Esophagus squamous epithelium (tissue), 5 donors: ENCODE data around the gene KLF6. TPM values are rescaled to one million over a fixed set of nuclear protein-coding genes. Genes with fewer than 3 reads are reported as not detected.

ENCODE experiments used
- DNase-seq: peaks from one replicate; lab custom pipeline; 2025; lab: John Stamatoyannopoulos, UW
- H3K27ac ChIP-seq, 4 donors: fragments of 200-600 bp; sonication (generic); one replicate each; pipeline ENCODE4 v1.5.1; 2016 to 2019; ENCODE audit warnings: mild to moderate bottlenecking in 1 of 4
- H3K27me3 ChIP-seq, 4 donors: fragments of 200-600 bp; sonication (generic); 1 replicate in 3 of 4; 2 replicates in 1 of 4; pipeline versions ENCODE4 v1.5.1 to v1.6.0; 2017 to 2021; ENCODE audit warnings: antibody characterized with exemption in 1 of 4
- H3K36me3 ChIP-seq, 3 donors: fragments of 200-600 bp; sonication (generic); one replicate each; pipeline ENCODE4 v1.5.1; 2016 to 2019
- H3K4me1 ChIP-seq, 3 donors: fragments of 200-600 bp; sonication (generic); one replicate each; pipeline ENCODE4 v1.5.1; 2017 to 2019
- H3K4me3 ChIP-seq, 4 donors: fragments of 200-600 bp; sonication (generic); 1 replicate in 3 of 4; 2 replicates in 1 of 4; pipeline ENCODE4 v1.5.1; 2016 to 2019; ENCODE audit warnings: mild to moderate bottlenecking in 2 of 4, moderate library complexity in 1 of 4
- H3K9me3 ChIP-seq, 3 donors: fragments of 200-600 bp; sonication (generic); one replicate each; pipeline ENCODE4 v1.5.1; 2016 to 2019
- CTCF ChIP-seq, 6 experiments: fragments of 450-650 bp in 4 of 6; fragments of 200-600 bp in 2 of 6; sonication (generic) in 2 of 6; IDR thresholded peaks; one replicate each; pipeline ENCODE4 v1.5.1; 2016 to 2019; ENCODE audit warnings: antibody characterized with exemption in 6 of 6, mild to moderate bottlenecking in 4 of 6, moderate library complexity in 4 of 6
- POLR2A ChIP-seq, 4 donors: fragments of 450-650 bp; IDR thresholded peaks; one replicate each; pipeline ENCODE4 v1.6.1; 2017; ENCODE audit warnings: antibody characterized with exemption in 4 of 4, mild to moderate bottlenecking in 4 of 4, moderate library complexity in 3 of 4
- WGBS, 2 donors: methylation state at CpG; one replicate each; pipeline ENCODE4 v1.1.5; 2018; 5-methylcytosine and 5-hydroxymethylcytosine counted together
- intact Hi-C: fragments of 100-400 bp; cut with DNase I; formaldehyde crosslinking; loops from one replicate; pipeline ENCODE4 v1.15.0; 2022
- total RNA-seq, 4 donors: library from RNA; depleted of rRNA; stranded (reverse); fragments of >200 nt; gene quantifications; one replicate each; pipeline ENCODE4 v1.1.0, GENCODE V29; 2016
- donor health status: DM: yes; HTN: yes; CAD: no.

The KLF6 gene
- total RNA-seq, 4 donors from 2014 or later: 39.6 to 91.2 (median 74.2) TPM

- Histone ChIP-seq H3K27ac (peak overlapping the region; percentile 99 to 100 (median 100)), H3K4me3 (peak overlapping the region; percentile 70 to 99 (median 82)), H3K27me3 (no peaks in the 10 kb centered on the region), H3K4me1 (peaks cover 12 to 31% (median 14%) of the 10 kb centered on the region in 3 donors), H3K36me3 (peaks cover 9 to 18% (median 10%) of the 10 kb centered on the region in 3 donors), H3K9me3 (no peaks in the 10 kb centered on the region)
- peak in 3 of 4 donors; percentile 99 to 100 (median 100) for TF ChIP-seq POLR2A (IDR thresholded peaks at IDR 0.05)
- peak in 3 of 6 experiments; percentile 10 to 33 (median 20) for TF ChIP-seq CTCF (IDR thresholded peaks at IDR 0.05)
- 0% methylated on average over 1 of the region's 76 CpGs; no CpG with 5 or more reads in 1 of the 2 donors for WGBS, 2 donors
- intact Hi-C loops: loop anchor here (10.0 kb wide), 1 partner anchor 321 kb away; no protein-coding TSS in a partner anchor
- DNase-seq: peak; percentile 93
These were observed 342 bp upstream of the KLF6 start for GRCh38 chr10:3785251-3785850.

GRCh38 chr10:3783682-3784432, 1.2 kb downstream of the KLF6 start:
- peaks cover 25 to 46% (median 28%) of the 10 kb centered on the region in 3 donors for H3K4me1 ChIP-seq
- H3K9me3 ChIP-seq: no peaks in the 10 kb centered on the region
- intact Hi-C loops: loop anchor here (5.0 to 10.0 kb wide), 2 partner anchors 319 to 983 kb away; no protein-coding TSS in a partner anchor
- peak overlapping the region; percentile 99 to 100 (median 100) for H3K27ac ChIP-seq
- peak overlapping the region; percentile 70 to 99 (median 82) for H3K4me3 ChIP-seq
- H3K27me3 ChIP-seq: no peaks in the 10 kb centered on the region
- TF ChIP-seq POLR2A (IDR thresholded peaks at IDR 0.05) (peak in 3 of 4 donors; percentile 44 to 61 (median 46)), CTCF (IDR thresholded peaks at IDR 0.05) (no peak)
- H3K36me3 ChIP-seq: peaks cover 15 to 33% (median 23%) of the 10 kb centered on the region in 3 donors
- DNase-seq: no peak
- WGBS, 2 donors: 0 to 1% methylated on average over 22 of the region's 22 CpGs

- H3K27ac ChIP-seq: peak overlapping the region; percentile 99 to 100 (median 100)
- peaks cover 29 to 51% (median 34%) of the 10 kb centered on the region in 3 donors for H3K4me1 ChIP-seq
- H3K36me3 ChIP-seq: peaks cover 15 to 38% (median 27%) of the 10 kb centered on the region in 3 donors
- H3K9me3 ChIP-seq: no peaks in the 10 kb centered on the region
- peak overlapping the region; percentile 70 to 99 (median 82) for H3K4me3 ChIP-seq
- H3K27me3 ChIP-seq: no peaks in the 10 kb centered on the region
- intact Hi-C loops: loop anchor here (5.0 to 10.0 kb wide), 2 partner anchors 318 to 984 kb away; no protein-coding TSS in a partner anchor
- WGBS, 2 donors: 0 to 4% methylated on average over 5 to 11 of the region's 12 CpGs
- TF ChIP-seq POLR2A (IDR thresholded peaks at IDR 0.05): peak in 1 of 4 donors; percentile 49
- TF ChIP-seq CTCF (IDR thresholded peaks at IDR 0.05): peak in 1 of 6 experiments; percentile 0
- DNase-seq: no peak
These were observed 1.7 kb downstream of the KLF6 start for GRCh38 chr10:3783316-3783681.

- Histone ChIP-seq H3K9me3 (no peaks in the 10 kb centered on the region), H3K4me1 (peaks cover 35 to 57% (median 40%) of the 10 kb centered on the region in 3 donors), H3K4me3 (peak overlapping the region; percentile 70 to 99 (median 82)), H3K27ac (peak overlapping the region; percentile 99 to 100 (median 100)), H3K36me3 (peaks cover 15 to 44% (median 32%) of the 10 kb centered on the region in 3 donors), H3K27me3 (no peaks in the 10 kb centered on the region)
- peak in 3 of 4 donors; percentile 40 to 58 (median 42) for TF ChIP-seq POLR2A (IDR thresholded peaks at IDR 0.05)
- TF ChIP-seq CTCF (IDR thresholded peaks at IDR 0.05): peak in 1 of 6 experiments; percentile 0
- intact Hi-C loops: loop anchor here (5.0 to 10.0 kb wide), 2 partner anchors 318 to 985 kb away; no protein-coding TSS in a partner anchor
- DNase-seq: peak; percentile 19
- WGBS, 2 donors: 0% methylated on average over 8 to 13 of the region's 13 CpGs
These were observed 2.3 kb downstream of the KLF6 start for GRCh38 chr10:3782451-3783315.
